HEK293T (cell line): ENCODE results near the gene ZDHHC11.

Experiments used
- BHLHE40 ChIP-seq: fragments of 450-650 bp; IDR thresholded peaks from 2 replicates; pipeline ENCODE4 v1.6.1; 2016; ENCODE audit warnings: mild to moderate bottlenecking, moderate library complexity, borderline replicate concordance
- CTBP1 ChIP-seq: fragments of 450-650 bp; IDR thresholded peaks from 2 replicates; pipeline ENCODE4 v1.6.1; 2016; ENCODE audit warnings: borderline replicate concordance
- FOXA1 ChIP-seq: fragments of 450-650 bp; IDR thresholded peaks from 2 replicates; pipeline ENCODE4 v1.6.1; 2016; ENCODE audit warnings: mild to moderate bottlenecking
- FOXK2 ChIP-seq: fragments of 450-650 bp; IDR thresholded peaks from 2 replicates; pipeline ENCODE4 v1.6.1; 2016; ENCODE audit warnings: mild to moderate bottlenecking
- FOXM1 ChIP-seq: fragments of 450-650 bp; IDR thresholded peaks from 2 replicates; pipeline ENCODE4 v1.6.1; 2017; ENCODE audit warnings: mild to moderate bottlenecking, borderline replicate concordance
- HDGF ChIP-seq: fragments of 450-650 bp; IDR thresholded peaks from 2 replicates; pipeline ENCODE4 v1.6.1; 2017; ENCODE audit warnings: antibody characterized with exemption, borderline replicate concordance
- L3MBTL2 ChIP-seq: fragments of 450-650 bp; conservative IDR thresholded peaks from 2 replicates; pipeline ENCODE4 v1.6.1; 2016; ENCODE audit warnings: mild to moderate bottlenecking
- LEF1 ChIP-seq: fragments of 450-650 bp; IDR thresholded peaks from 2 replicates; pipeline ENCODE4 v1.6.1; 2017; ENCODE audit warnings: mild to moderate bottlenecking, borderline replicate concordance
- NFRKB ChIP-seq: fragments of 450-650 bp; IDR thresholded peaks from 2 replicates; pipeline ENCODE4 v1.6.1; 2016; ENCODE audit warnings: mild to moderate bottlenecking, moderate library complexity
- PKNOX1 ChIP-seq: fragments of 450-650 bp; IDR thresholded peaks from 2 replicates; pipeline ENCODE4 v1.6.1; 2016
- SP1 ChIP-seq: fragments of 450-650 bp; IDR thresholded peaks from 2 replicates; pipeline ENCODE4 v1.6.1; 2017
- SUZ12 ChIP-seq: fragments of 450-650 bp; IDR thresholded peaks from 2 replicates; pipeline ENCODE4 v1.6.1; 2016; ENCODE audit warnings: mild to moderate bottlenecking
- TARDBP ChIP-seq: fragments of 450-650 bp; IDR thresholded peaks from 2 replicates; pipeline ENCODE4 v1.6.1; 2016

DNA sequence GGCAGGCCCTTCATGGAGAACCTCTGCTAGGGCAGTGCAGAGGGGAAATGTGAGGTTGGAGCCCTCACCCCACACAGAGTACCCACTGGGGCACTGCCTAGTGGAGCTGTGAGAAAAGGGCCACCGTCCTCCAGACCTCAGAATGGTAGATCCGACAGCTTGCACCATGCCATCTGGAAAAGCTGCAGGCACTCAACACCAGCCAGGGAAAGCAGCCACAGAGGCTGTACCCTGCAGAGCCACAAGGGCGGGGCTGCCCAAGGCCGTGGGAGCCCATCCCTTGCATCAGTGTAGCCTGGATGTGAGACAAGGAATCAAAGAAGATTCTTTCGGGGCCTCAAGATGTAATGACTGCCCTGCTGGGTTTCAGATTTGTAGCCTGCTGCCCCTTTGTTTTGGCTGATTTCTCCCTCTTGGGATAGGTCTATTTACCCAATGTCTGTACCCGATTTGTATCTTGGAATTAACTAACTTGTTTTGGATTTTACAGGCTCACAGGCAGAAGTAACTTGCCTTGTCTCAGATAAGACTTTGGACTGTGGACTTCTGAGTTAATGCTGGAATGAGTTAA, 16.6 kb upstream of the ZDHHC11 start:
- TF ChIP-seq FOXA1 (no peak), TARDBP (no peak), FOXM1 (no peak), FOXK2 (no peak), SP1 (no peak), NFRKB (no peak), BHLHE40 (no peak), L3MBTL2 (no peak), PKNOX1 (no peak), CTBP1 (no peak), SUZ12 (no peak), HDGF (no peak), LEF1 (no peak)
